Measurements from ENCODE around the gene AP3M1.

Gene AP3M1

GRCh38 chr10:74081192-74081803 lies 69.3 kb downstream of the AP3M1 start:
- DNase-seq (ENCODE audit: low read depth in 2 of 2, low spot score in 1 of 2) = peak in 1 of 2 donors; percentile 13

GRCh38 chr10:74079936-74080590 lies 70.6 kb downstream of the AP3M1 start:
- DNase-seq (ENCODE audit: low read depth in 2 of 2, low spot score in 1 of 2) = no peak

GRCh38 chr10:74079028-74079935 lies 71.3 kb downstream of the AP3M1 start:
- DNase-seq (ENCODE audit: low read depth in 2 of 2, low spot score in 1 of 2) = no peak

- DNase-seq (ENCODE audit: low read depth in 2 of 2, low spot score in 1 of 2) = peak; percentile 4 to 35
Observed at GRCh38 chr10:74078037-74078436, 72.6 kb downstream of the AP3M1 start.

GRCh38 chr10:74077416-74077815 lies 73.2 kb downstream of the AP3M1 start:
- DNase-seq (ENCODE audit: low read depth in 2 of 2, low spot score in 1 of 2) = no peak

- no peak for DNase-seq (ENCODE audit: low read depth in 2 of 2, low spot score in 1 of 2)
Observed at GRCh38 chr10:74076961-74077360, 73.7 kb downstream of the AP3M1 start.

- no peak for DNase-seq (ENCODE audit: low read depth in 2 of 2, low spot score in 1 of 2)
Observed at GRCh38 chr10:74075906-74076305, 74.7 kb downstream of the AP3M1 start.

- no peak for DNase-seq (ENCODE audit: low read depth in 2 of 2, low spot score in 1 of 2)
Observed at GRCh38 chr10:74072503-74072902, 78.1 kb downstream of the AP3M1 start.

GRCh38 chr10:74071157-74071556 lies 79.5 kb downstream of the AP3M1 start:
- no peak for DNase-seq (ENCODE audit: low read depth in 2 of 2, low spot score in 1 of 2)
